ENCODE data around the gene FBH1.

DNA sequence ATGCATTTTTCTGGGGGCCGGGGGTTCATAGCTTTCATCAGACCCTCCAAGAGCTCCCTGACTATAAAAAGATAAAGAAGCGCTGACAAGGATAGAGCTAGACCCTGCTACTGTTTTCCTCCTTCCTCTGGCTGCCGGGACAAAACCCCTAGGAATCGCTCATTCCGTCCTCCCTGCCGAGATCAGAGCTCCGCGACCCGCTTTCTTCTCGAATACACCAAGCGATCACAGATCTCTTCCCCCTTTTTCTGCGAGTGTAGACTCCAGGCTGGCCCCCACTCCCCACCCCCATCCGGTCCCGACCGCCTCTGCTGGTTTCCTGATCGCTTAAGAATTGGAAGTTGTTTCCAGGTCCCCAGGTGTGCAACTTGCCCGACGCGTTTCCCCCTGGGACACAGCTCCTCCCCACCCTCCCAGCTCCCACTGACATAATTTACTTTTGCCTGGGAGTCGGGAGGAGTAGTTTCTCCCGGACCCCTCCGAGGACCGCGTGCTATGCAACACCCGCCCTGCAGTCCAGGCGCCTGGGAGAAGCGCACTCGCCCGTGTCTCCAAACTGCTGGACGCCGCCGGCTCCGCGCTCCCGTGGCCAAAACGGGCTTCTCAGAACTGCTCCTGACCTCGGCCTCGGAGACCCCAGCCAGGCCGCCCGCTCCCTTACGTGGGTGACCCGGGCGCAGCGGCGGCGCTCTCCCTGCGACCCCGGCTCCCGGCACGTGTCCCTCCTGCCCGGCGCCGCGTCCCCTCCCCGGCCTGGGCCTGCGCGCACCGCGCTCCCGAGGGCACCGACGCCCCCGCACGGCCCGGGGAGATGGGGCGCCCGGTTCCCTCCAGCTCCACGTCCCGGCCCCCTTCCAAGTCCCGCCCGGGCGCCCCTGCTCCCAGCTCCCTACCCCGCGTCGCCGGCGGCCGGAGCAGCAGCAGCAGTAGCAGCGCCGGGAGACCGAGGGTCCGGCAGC is 86.7 kb downstream of the FBH1 start:
- TF ChIP-seq POLR2A (IDR thresholded peaks at IDR 0.05; ENCODE audit: extremely low read depth, insufficient read length) (no peak), MAX (IDR thresholded peaks at IDR 0.05; ENCODE audit: low read depth, low read length) (no peak), MYC (IDR thresholded peaks at IDR 0.05; ENCODE audit: low read depth, low read length) (no peak)
- TF ChIP-seq, protein P1, sequence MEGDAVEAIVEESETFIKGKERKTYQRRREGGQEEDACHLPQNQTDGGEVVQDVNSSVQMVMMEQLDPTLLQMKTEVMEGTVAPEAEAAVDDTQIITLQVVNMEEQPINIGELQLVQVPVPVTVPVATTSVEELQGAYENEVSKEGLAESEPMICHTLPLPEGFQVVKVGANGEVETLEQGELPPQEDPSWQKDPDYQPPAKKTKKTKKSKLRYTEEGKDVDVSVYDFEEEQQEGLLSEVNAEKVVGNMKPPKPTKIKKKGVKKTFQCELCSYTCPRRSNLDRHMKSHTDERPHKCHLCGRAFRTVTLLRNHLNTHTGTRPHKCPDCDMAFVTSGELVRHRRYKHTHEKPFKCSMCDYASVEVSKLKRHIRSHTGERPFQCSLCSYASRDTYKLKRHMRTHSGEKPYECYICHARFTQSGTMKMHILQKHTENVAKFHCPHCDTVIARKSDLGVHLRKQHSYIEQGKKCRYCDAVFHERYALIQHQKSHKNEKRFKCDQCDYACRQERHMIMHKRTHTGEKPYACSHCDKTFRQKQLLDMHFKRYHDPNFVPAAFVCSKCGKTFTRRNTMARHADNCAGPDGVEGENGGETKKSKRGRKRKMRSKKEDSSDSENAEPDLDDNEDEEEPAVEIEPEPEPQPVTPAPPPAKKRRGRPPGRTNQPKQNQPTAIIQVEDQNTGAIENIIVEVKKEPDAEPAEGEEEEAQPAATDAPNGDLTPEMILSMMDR (IDR thresholded peaks at IDR 0.05; ENCODE audit: low read depth, low read length): no peak

Data from NB4 (cell line).